Activated T-cell treated with anti-CD3 and anti-CD28 coated beads for 24 hours (primary cell): ENCODE measurements around the gene GPNMB.
"Not testable (repeated sequence)": the region's sequence is repeated elsewhere in the genome, so short reads cannot be mapped to it uniquely, and the experiment has no call there.

ENCODE experiments used
- DNase-seq: peaks from one replicate; pipeline ENCODE4 v3.0.0-alpha.2; 2020; ENCODE audit warnings: low read depth

Gene GPNMB

DNA sequence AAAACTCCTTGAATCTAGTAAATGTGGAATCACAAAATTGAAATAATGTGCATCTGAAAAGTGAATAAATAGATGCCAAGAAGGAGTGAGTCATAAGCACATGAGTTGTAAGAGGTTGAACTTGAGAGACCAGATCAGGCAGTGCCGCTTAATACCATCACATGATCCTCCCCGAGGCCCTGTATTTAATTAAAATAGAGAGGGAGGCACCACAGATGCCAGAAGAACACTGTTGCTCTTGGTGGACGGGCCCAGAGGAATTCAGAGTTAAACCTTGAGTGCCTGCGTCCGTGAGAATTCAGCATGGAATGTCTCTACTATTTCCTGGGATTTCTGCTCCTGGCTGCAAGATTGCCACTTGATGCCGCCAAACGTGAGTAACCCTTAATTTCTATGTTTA lies at the start of gene GPNMB:
GPNMB (plus strand) TSS at position 221 of the 400 bp plus-strand sequence; CDS start at position 304, 83 bp downstream.
- no peak for DNase-seq

DNA sequence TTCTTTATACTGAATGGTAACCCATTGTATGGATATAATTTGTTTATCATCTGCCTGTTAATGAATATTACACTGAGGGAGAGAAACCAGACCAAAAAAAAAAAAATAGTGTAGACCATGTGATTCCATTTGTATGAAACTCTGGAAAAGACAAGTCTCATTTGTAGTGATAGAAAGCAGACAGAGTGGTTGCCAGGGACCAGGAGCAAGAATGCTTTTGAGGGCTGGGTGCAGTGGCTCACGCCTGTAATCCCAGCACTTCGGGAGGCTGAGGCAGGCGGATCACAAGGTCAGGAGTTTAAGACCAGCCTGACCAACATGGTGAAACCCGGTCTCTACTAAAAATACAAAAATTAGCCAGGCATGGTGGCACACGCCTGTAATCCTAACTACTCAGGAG lies 48.8 kb upstream of the GPNMB start:
- not testable (repeated sequence) for DNase-seq

DNA sequence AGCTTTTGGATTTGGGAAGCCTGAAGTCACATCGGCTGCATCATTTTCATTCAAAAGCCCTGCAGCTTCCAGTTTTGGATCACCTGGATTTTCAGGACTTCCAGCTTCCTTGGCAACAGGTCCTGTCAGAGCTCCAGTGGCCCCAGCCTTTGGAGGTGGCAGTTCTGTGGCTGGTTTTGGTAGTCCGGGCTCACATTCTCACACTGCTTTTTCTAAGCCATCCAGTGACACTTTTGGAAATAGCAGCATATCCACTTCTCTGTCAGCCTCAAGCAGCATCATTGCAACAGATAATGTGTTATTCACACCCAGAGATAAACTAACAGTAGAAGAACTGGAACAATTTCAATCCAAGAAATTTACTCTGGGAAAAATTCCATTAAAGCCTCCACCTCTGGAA lies 46.2 kb upstream of the GPNMB start:
- no peak for DNase-seq

DNA sequence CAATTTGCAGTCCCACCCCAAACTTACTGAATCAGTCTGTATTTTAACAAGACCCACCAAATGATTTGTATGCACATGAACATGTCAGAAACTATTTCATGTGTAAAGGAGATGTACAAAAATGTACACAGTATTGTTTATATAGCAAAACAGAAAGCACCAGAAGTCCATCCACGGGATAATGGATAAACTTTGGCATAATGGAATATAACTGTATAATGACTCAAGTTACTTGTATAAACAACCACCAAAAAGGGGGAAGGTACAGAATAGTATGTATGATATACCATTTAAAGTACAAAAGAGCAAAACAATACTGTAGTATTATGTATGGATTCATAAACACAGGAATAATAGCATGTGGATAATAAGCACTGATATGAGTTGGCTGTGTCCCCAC lies 42.3 kb upstream of the GPNMB start:
- DNase-seq = no peak

DNA sequence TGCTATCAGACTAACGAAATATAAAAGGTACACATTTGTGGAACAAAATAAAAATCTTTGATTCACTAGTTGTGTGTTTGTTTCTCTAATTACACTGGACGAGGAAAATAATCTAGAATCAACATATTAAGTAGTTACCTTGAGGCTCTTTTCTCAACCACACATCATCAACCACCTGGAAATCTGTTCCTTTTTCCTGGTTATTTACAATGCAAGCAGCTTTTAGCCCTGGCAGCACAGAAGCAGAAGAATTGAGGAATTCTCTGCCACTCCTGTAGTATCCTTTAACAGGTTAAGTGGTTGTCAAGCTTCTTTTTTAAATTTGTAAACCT lies 41.0 kb upstream of the GPNMB start:
- no peak for DNase-seq

DNA sequence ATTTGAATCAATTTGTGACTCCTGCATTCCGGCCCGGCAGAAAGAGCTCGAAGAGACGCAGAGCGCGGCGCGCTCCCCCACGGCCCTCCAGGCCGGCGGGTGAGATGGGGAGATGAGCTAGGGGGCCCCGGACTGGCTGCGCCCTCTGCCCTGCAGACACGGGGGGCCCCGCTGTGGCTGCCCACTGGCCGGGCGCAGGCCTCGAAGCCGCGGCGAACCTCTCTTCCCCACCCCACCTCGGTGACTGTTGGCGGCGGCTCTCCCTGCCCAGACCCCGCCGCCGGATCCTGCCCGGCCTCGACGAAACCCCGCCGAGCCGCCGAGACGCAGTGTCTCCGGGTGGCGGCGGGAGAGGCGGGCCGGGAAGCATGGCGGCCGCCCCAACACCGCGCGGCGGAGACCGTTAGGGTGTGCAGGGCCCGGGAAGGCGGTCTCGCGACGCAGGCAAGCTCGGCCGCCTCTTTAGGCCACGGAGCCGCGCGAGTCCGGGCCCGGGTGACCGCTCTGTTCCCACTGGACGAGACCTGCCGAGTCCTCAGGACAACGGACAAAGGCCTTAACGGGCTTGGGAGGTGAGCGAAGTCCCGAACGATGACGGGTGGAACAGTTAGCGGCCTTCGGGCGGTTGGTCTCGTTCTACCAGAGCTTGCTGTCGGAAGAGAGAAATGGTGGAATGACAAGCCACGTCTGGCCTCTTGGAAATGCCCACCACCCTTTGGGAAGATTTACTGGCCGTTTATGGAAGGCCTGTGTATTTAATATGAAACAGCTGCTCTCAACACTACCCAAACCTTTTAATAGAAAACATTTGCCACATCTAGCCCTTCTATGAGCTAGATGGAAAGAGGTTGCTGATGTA lies 40.4 kb upstream of the GPNMB start:
- DNase-seq = no peak

DNA sequence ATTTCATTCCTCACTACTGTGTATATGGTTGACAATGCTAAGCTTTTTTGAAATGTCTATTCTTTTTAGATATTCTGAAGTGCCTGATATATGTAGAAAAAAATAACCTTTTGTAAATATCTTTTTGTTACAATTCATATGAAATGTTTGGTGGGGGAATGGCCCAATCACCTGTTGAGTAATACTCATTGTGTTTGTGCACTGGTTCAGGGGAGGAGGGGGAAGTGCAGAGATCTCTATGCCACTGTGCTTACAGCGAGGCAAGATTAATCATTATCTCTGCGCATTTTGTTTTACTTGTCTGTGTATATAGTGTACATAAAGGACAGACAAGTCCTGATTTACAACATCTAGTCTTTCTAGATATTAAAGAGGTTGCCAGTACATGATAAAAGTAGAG lies 39.6 kb upstream of the GPNMB start:
- no peak for DNase-seq

DNA sequence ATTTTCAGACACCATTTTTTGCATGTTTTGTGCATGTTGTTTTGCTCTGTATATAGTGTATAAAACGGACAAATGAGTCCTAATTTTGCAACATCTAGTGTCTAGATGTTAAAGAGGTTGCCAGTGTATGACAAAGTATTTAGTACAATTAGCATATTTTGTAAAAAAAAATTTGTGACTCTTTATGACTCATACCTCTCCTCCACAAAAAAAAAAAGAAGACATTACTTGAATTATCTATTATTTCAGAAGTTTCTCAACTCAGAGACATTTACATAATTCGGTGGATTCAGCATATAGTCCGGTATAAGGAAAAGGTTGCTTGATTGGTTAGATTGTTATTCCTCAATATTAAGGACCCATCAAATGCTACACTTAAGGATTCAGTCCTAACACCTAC lies 38.7 kb upstream of the GPNMB start:
- DNase-seq = no peak

DNA sequence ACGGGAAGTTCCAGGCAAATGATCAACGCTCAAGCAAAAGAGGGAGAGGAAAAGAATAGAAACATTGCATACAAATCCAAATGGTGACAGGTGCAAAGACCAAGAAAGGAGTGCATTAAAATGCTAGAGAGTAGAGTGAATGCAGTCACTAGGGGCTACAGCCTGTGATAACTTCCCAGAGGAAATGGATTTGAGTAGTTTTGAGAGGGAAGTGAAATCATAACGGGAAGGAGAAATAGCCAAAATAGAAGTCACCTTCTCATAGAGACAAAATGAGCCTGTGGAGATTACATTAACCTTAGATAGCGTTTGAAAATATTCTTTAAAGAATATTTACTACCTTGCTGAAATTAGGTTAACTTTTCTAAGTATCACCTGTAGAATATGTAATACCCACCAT lies 38.3 kb upstream of the GPNMB start:
- DNase-seq = no peak

DNA sequence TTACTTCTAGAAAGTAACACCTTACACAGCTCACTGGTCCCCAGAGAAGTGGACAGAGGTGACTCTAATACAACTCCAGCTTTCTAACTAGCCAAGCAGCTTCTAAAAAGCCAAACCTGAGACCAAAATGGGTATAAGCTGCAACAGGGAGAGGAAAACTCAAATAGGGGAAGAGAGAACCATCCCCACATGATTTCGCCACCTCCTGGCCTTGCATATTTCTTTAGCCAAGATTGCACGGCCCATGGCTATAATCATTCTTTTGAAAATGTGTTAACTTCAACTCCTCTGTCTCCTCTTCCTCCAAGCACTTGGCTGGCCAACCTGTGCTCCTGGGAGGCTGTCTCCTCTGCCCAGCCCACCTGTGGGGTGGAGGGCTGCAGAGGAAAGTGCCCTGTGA lies 36.1 kb upstream of the GPNMB start:
- DNase-seq = no peak

DNA sequence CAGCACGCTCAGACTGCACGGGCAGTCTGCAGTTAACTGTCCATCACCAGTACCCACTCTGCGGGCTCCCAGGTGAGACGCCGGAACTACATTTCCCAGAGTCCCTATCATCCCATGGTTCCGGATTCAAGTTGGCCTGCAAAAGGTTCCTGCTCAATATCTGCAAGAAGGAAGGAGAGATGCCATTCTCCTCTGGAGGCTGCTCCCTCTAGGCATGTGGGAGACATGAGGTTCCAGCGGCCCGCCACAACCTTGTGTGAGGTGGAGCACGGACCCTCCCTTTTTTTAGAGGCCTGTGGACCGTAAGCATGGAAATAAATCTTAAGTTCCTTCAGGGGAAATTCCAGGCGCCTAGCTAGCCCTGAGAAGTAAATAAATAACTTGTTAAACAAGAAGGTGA lies 35.0 kb upstream of the GPNMB start:
- DNase-seq = no peak

DNA sequence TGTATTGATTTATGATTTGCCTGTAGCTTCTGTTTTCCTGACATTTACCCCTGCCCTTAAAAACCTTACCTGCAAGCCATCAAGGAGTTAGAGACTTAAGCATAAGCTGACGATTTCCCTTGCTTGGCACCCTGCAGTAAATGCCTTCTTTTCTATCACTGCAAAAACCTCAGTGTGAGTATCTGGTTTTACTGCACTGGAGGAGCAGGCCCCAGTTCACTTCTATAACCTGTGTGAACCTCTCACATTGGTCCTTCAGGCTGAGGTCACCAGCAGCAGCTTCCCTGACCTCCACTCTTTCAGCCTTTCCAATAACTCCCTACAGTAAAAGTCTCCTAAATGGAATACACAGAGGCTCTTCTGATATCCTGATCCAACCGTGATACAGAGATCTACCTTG lies 34.2 kb upstream of the GPNMB start:
- no peak for DNase-seq

DNA sequence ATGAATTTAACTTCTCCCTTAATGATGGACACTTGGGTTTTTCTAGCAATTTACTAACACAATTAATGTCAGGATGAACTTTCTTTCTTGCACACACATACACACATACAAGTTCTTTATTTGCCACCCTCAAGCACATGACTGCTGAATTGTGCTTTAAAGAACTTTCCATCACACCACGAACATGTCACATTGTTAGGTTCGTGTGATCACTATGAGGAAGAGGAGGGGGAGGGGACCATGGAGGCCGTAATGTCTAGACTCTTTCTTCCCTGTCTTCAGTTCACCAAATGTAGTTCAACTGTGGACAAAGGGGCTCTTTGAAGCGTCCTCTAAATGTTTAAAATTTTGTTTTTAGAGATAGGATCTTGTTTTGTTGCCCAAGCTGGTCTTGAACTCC lies 33.7 kb upstream of the GPNMB start:
- no peak for DNase-seq

DNA sequence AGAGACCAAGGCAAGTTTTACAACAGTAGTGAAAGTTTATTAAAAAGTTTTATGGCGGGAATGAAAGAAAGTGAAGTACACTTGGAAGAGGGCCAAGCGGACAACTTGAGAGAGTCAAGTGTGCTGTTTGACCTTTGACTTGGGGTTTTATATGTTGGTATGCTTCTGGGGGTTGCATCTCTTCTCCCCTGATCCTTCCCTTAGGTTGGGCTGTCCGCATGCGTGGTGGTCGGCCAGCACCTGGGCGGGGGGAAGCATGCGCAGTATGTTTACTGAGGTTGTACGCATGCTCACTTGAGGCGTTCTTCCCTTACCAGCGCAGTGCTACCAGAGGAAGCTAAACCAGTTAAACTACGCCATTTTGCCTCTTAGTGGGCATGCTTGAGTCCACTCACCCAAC lies 32.8 kb upstream of the GPNMB start:
- DNase-seq = no peak

DNA sequence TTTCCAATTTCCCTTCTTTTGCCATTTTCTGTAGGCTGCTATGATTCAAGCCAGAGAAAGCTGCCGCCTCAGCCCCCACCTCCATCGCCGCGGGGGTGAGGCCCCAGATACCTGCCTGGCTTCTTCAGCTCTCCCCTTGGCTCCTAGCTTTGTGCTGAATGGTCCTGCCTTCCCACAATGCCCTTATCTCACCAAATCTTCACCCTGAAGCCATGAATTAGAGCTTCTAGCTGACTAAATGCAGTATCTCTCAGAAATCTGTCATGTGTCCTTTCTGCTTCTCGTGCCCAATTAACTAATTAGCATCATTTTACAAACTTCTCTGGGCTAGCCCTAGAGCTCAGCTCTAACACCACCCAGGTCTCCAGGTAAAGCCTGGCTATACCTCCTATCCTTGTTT lies 32.2 kb upstream of the GPNMB start:
- no peak for DNase-seq

DNA sequence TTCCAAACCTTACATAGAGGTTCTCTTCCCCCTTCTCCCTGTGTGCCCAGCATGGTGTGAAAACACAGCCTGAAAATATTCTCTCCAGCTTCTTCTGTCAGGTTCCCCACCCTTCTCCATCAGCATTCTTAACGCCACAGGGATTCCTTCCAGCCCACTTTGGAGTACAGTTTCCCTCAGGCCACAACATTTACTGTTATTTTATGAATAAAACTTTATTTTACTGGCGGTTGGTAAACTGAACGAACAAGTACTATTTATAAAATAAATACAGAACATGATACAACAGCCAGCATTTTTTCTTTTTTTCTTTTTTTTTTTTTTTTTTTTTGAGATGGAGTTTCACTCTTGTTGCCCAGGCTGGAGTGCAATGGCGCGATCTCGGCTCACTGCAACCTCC lies 31.6 kb upstream of the GPNMB start:
- no peak for DNase-seq

DNA sequence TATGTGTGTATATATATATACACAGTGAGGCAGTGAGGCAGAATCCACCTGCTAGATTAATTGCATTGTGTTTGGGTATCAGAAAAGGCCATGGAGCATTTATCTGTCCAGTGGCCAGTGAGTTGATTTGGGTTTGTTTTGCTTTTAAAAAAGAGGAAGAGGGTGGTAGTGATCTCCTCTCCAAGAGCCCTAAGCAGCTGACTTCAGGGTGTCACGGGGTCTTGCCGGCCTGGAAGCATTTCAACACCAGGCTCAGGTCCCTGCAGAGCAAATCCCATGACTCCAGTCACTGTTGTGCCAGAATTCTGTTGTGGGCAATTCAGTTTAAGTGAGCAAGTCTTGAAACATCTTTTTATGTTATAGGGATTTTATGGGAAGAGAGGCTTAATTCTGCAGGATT lies 30.6 kb upstream of the GPNMB start:
- DNase-seq = no peak

DNA sequence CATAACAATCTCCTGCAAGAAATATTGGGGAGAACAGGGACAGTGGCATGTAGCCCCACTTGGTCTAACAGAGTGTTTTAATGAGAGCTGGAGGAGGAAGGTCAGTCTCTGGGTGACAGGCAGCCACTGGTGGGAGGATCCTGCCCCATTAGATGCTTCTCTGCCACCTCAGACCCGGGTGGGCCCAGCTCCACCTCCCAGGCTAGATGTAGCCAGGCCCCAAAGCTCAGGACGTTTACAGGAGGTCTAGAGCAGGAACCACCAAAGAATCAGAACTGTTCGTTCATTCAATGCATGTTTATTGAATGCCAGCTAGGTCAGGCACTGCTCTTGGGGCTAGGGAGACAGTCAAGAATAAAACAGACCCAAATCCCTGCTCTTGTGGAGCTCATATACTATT lies 28.4 kb upstream of the GPNMB start:
- no peak for DNase-seq

DNA sequence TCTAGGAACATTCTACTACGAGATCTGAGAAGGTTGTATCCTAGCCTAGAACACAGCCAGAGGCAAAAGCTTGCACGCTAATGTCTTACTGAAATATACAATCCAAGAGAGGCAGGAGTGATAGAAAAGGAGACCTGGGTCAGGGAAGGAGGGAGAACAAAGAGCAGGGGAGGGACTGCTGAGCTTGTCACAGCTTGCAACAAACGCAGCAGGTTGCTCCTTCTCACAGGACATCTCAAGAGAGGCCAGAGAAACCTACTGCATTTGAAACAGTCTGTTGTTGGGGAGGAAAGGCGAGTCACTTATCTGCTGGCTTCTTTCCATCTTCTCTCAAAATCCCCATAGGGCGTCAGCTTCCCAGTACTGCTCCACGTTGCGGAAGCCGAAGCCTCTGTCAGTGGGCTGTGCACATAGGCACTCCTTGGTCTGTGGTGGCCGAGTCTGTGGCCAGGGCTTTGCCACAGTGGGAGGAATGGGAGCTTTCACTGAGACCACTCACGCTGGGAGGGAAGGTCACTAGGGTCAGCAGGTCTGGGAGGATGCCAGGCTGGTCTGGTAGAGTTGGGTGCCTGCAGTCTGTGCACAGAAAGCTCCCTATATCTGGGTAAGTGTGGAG lies 25.8 kb upstream of the GPNMB start:
- DNase-seq = no peak

DNA sequence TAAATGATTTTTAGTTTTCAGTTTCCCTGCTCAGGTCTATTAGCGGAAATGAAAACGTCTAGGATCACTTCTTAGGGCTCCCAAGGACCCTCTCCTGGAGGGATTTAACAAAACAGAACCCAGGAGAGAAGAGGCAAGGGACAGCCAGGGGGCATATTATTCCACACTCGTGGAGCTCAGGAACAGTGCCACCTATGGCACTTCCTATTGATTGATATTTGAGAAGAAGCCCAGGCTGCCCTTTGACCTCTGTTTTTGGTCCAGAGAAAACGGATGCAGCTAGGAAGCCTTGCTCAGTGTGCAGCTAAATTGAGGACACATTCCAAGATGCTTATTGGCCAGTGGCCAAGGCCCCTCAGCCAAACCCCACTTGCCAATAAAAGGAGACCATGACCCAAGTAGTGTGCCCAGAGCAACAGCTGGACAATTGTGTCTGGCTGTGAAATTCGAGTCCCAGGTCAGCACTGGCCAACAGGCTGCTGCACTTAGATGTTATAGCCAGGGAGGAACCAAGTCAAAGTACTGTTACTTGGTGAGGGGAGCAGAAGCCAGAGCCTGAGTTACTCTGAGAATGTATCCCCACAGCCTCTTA lies 24.0 kb upstream of the GPNMB start:
- DNase-seq = no peak

DNA sequence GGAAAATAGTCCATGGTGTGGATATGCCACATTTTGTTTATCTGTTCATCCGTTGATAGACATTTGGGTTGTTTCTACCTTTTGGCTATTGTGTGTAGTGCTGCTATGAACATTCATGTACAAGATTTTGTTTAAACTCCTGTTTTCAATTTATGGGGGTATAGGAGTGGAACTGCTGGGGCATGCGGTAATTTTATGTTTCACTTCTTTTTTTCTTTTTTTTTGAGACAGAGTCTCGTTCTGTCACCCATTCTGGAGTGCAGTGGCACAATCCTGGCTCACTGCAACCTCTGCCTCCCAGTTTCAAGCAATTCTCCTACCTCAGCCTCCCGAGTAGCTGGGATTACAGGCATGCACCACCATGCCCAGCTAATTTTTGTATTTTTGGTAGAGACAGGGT lies 22.2 kb upstream of the GPNMB start:
- DNase-seq = not testable (repeated sequence)

DNA sequence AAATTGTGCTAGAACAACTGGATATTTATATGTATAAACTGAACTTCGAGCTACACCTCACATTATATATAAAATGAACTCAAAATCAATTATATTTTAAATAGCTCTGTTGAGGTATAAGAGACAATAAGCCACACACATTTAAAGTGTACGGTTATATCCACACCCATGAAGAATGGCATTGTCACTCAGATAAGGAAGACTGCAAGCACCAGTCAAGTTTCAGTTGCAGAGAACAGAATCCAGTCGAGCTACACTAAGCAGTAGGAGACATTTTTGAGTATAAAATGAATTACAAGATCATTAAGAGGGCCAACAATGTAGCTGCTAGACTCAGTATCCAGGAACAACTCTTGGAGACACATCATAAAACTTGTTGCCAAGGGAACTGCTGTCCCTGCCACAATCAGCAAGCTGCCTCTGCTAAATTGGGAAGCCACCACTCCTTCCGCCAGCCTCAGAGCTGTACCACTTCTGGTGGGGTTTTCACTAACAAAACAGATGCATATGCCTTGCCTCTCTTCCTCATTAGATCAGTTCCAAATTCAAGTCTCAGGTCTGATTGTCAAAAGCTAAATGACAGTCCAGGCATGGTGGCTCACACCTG lies 19.6 kb upstream of the GPNMB start:
- no peak for DNase-seq

DNA sequence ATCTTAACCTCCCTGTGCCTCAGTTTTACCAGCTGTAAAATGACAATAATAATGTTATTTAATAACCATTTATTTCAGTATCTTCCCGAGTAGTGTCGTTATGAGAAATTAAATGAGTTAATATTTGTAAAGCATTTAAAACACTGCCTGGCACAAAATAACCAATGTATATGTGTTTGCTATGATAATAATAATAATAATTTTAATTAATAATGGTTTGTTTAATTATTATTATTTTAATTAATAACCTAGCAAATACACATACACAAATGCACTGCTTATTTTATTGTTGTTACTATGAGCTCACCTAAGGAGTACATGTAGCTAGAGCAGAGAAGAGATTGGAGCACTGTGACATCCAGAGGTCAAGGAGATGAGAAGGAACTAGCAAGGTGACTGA lies 18.2 kb upstream of the GPNMB start:
- no peak for DNase-seq
